Ectodermal cell (in vitro differentiated cells): ENCODE measurements around the gene MATN4.

Source experiments
- H3K27ac ChIP-seq: 2 replicates; pipeline ENCODE4 v1.7.0; 2013; ENCODE audit warnings: mild to moderate bottlenecking, low read depth, low read length; ENCODE audit not compliant: insufficient read depth, poor library complexity, severe bottlenecking
- H3K27me3 ChIP-seq: 2 replicates; pipeline ENCODE4 v1.7.0; 2013; ENCODE audit warnings: mild to moderate bottlenecking, low read length; ENCODE audit not compliant: insufficient read depth, control insufficient read depth, poor library complexity, severe bottlenecking
- H3K36me3 ChIP-seq: one replicate; pipeline ENCODE4 v1.7.0; 2013; ENCODE audit warnings: low read length; ENCODE audit not compliant: control insufficient read depth, insufficient read depth
- H3K4me1 ChIP-seq: one replicate; pipeline ENCODE4 v1.7.0; 2013; ENCODE audit warnings: low read length; ENCODE audit not compliant: control insufficient read depth, insufficient read depth
- H3K4me3 ChIP-seq: 2 replicates; pipeline ENCODE4 v1.7.0; 2013; ENCODE audit warnings: low read depth, low read length, control low read depth; ENCODE audit not compliant: insufficient read depth
- H3K9me3 ChIP-seq: 2 replicates; pipeline ENCODE4 v1.7.0; 2013; ENCODE audit warnings: mild to moderate bottlenecking, low read length, moderate library complexity; ENCODE audit not compliant: control insufficient read depth
- WGBS, 2 experiments: methylation state at CpG; one replicate each; pipeline ENCODE4 v1.1.7; 2013; ENCODE audit warnings: missing lambda C conversion rate in 2 of 2; 5-methylcytosine and 5-hydroxymethylcytosine counted together

The MATN4 gene

GRCh38 chr20:45340951-45341350 lies 32.9 kb upstream of the MATN4 start:
- Histone ChIP-seq H3K36me3 (no peaks in the 10 kb centered on the region), H3K27ac (peak overlapping the region; percentile 33), H3K4me1 (peaks cover 61% of the 10 kb centered on the region), H3K4me3 (no peak overlapping the region), H3K27me3 (no peaks in the 10 kb centered on the region), H3K9me3 (no peaks in the 10 kb centered on the region)
- WGBS, 2 experiments, result 7 to 12% methylated on average over 1 of the region's 1 CpG

- Histone ChIP-seq H3K27ac (peak overlapping the region; percentile 33), H3K9me3 (no peaks in the 10 kb centered on the region), H3K27me3 (no peaks in the 10 kb centered on the region), H3K4me1 (peaks cover 59% of the 10 kb centered on the region), H3K4me3 (no peak overlapping the region), H3K36me3 (no peaks in the 10 kb centered on the region)
- WGBS, 2 experiments, result 75 to 76% methylated on average over 5 of the region's 5 CpGs
These were observed 32.2 kb upstream of the MATN4 start for GRCh38 chr20:45340236-45340847.

- WGBS, 2 experiments, result 91 to 94% methylated on average over 2 of the region's 2 CpGs
- no peak overlapping the region for H3K4me3 ChIP-seq
- H3K4me1 ChIP-seq, result peaks cover 58% of the 10 kb centered on the region
- H3K27ac ChIP-seq, result no peak overlapping the region
- no peaks in the 10 kb centered on the region for H3K27me3 ChIP-seq
- no peaks in the 10 kb centered on the region for H3K36me3 ChIP-seq
- no peaks in the 10 kb centered on the region for H3K9me3 ChIP-seq
These were observed 31.7 kb upstream of the MATN4 start for GRCh38 chr20:45339799-45340198.

- Histone ChIP-seq H3K27ac (no peak overlapping the region), H3K27me3 (no peaks in the 10 kb centered on the region), H3K9me3 (no peaks in the 10 kb centered on the region), H3K4me1 (peaks cover 51% of the 10 kb centered on the region), H3K36me3 (no peaks in the 10 kb centered on the region), H3K4me3 (no peak overlapping the region)
- 88 to 89% methylated on average over 6 of the region's 6 CpGs for WGBS, 2 experiments
These were observed 31.0 kb upstream of the MATN4 start for GRCh38 chr20:45339084-45339483.

GRCh38 chr20:45338121-45339030 lies 30.3 kb upstream of the MATN4 start:
- 79 to 83% methylated on average over 11 of the region's 11 CpGs for WGBS, 2 experiments
- H3K27ac ChIP-seq, result no peak overlapping the region
- H3K9me3 ChIP-seq, result no peaks in the 10 kb centered on the region
- H3K36me3 ChIP-seq, result no peaks in the 10 kb centered on the region
- H3K27me3 ChIP-seq, result no peaks in the 10 kb centered on the region
- H3K4me3 ChIP-seq, result no peak overlapping the region
- peaks cover 44% of the 10 kb centered on the region for H3K4me1 ChIP-seq

GRCh38 chr20:45337367-45338120 lies 29.4 kb upstream of the MATN4 start:
- no peaks in the 10 kb centered on the region for H3K27me3 ChIP-seq
- 75 to 77% methylated on average over 15 of the region's 15 CpGs for WGBS, 2 experiments
- H3K4me1 ChIP-seq, result peaks cover 35% of the 10 kb centered on the region
- H3K36me3 ChIP-seq, result no peaks in the 10 kb centered on the region
- H3K4me3 ChIP-seq, result no peak overlapping the region
- H3K9me3 ChIP-seq, result no peaks in the 10 kb centered on the region
- H3K27ac ChIP-seq, result no peak overlapping the region

GRCh38 chr20:45336530-45337366 lies 28.6 kb upstream of the MATN4 start:
- Histone ChIP-seq H3K27me3 (no peaks in the 10 kb centered on the region), H3K4me1 (peaks cover 27% of the 10 kb centered on the region), H3K36me3 (no peaks in the 10 kb centered on the region), H3K9me3 (no peaks in the 10 kb centered on the region), H3K27ac (no peak overlapping the region), H3K4me3 (no peak overlapping the region)
- WGBS, 2 experiments, result 92% methylated on average over 11 of the region's 11 CpGs

GRCh38 chr20:45330476-45330875 lies 22.4 kb upstream of the MATN4 start:
- Histone ChIP-seq H3K36me3 (no peaks in the 10 kb centered on the region), H3K9me3 (no peaks in the 10 kb centered on the region), H3K27me3 (no peaks in the 10 kb centered on the region), H3K4me3 (no peak overlapping the region), H3K27ac (no peak overlapping the region), H3K4me1 (peaks cover 8% of the 10 kb centered on the region)
- 92 to 94% methylated on average over 3 of the region's 3 CpGs for WGBS, 2 experiments

GRCh38 chr20:45329497-45330319 lies 21.6 kb upstream of the MATN4 start:
- Histone ChIP-seq H3K27me3 (no peaks in the 10 kb centered on the region), H3K9me3 (no peaks in the 10 kb centered on the region), H3K36me3 (no peaks in the 10 kb centered on the region), H3K4me3 (no peak overlapping the region), H3K4me1 (peaks cover 9% of the 10 kb centered on the region), H3K27ac (no peak overlapping the region)
- WGBS, 2 experiments, result 80 to 91% methylated on average over 5 to 7 of the region's 7 CpGs
